Amniotic stem cell (primary cell): ENCODE data around the gene ELFN1.

Experiments used
- DNase-seq: peaks from one replicate; lab custom pipeline; 2025; lab: John Stamatoyannopoulos, UW

The ELFN1 gene

DNA sequence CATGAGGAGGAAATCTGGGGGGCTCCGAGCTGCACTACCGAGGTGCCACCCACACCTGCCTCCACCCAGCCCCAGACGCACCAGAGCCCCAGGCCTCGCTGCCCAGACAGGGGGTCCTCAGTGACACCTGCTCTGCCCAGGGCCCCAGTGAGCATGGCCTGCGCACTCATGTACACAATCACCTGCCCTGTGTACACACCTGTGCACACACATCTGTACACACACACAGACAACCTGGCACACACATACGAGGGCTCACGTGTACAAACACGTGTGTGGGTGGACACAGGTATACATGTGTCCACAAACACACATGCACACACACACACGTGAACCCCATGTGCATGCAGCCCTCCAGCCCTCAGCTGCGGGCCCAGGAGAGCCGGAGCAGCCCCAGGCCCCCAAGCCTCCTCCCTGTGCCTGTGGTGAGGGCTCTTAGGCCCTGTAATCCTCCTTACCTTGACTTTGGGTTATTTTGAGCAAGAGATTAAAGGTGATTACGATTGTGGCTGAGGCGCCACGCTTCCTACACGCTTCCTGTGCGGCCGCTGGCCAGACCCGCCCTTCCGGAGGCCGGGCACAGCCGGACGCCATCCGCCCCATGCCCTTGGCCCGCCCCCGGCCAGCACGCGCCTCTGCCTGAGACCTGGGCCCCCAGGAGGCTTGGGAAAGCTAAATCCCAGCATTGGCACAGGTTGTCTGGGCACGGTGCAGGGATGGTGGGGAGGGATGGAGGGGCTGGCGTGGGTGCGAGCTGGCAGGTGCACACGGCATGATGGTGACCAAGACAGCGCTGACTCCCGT, 71.9 kb downstream of the ELFN1 start:
- DNase-seq: no peak

DNA sequence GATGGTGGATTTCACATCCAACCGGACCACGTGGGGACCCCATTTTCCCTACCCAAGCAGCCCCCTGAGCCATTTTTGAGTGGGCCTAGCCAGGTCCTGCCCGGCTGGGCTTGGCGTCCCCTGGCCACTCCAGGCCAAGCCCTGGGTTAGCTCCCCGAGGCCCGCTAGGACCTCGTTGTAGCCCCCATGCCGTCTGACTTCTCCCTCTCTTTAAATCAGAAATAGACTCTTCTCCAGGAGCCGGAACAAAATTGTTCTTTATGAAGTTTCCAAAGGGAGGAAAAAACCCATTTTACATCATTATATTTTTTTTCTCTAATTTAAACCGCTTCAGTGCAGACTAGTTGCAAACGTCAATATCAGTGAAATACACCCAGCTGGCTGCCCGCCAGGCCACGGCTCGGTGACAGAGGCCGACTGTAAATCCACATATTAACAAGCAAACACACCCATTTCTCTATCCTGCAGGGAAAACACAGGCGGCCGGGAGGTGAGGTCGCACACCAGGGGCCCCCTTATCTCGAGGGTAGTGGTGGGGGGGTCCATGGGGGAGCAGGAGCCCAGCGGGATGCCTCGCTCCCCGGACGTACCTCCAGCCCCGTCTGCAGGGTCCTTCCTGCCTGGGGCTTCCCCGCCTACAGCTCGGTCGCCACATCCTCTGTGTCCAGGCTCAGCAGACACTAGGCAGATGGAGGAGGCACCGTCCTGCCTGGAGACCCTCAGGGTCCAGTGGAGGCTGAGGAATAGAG, 72.7 kb downstream of the ELFN1 start:
- DNase-seq: no peak

DNA sequence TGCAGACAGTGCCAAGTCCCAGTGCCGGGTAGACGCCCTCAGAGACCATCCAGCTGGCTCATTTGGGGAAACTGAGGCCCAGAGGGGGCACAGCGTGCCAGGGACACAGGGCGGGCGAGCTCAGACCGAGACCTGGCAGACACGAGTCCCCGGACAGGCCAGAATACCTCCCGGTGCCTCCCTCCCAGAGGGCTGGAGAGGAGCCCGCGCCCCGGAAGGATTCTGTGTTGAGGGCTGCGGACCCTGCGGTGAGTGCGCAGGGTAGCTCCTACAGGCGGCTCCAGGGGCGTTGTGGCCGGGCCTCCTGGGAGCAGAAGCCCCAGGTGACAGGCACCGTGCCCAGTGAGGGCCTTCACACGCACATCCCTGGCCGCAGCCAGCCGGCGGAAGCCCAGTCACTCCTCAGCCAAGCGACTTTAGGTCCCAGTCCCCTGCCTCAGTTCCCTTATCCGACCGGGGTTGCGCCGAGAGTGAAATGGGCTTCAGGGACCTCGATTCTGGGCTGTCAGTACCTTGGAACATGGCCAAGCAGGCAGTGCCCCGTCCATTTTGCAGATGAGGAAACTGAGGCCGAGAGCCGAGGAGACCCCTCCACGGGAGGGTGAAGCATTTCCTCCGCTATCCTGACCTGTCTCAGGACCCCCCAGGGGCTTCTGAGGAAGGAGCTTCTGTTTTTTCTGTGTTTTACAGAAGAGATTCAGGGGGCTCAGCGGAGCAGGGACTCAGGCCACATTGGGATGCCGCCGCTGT, 73.6 kb downstream of the ELFN1 start:
- no peak for DNase-seq

DNA sequence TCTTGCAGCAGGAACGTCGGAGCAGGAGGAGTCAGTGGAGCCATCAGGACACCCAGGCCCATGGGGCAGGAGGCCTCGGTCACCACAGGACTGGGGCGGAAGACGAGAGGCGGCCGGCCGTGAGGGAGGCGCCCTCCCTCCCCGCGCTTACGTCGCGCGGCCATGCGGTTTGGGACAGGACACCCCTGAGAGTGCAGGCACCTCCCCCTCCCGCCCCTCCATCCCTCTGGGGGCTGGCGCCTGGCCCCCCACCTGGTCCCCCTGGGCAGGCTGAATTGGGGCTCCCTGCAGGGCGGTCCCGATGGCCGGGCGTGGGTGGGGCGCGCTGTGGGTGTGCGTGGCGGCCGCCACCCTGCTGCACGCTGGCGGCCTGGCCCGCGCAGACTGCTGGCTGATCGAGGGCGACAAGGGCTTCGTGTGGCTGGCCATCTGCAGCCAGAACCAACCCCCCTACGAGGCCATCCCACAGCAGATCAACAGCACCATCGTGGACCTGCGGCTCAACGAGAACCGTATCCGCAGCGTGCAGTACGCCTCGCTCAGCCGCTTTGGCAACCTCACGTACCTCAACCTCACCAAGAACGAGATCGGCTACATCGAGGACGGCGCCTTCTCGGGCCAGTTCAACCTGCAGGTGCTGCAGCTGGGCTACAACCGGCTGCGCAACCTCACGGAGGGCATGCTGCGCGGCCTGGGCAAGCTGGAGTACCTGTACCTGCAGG, 74.4 kb downstream of the ELFN1 start:
- DNase-seq: no peak

DNA sequence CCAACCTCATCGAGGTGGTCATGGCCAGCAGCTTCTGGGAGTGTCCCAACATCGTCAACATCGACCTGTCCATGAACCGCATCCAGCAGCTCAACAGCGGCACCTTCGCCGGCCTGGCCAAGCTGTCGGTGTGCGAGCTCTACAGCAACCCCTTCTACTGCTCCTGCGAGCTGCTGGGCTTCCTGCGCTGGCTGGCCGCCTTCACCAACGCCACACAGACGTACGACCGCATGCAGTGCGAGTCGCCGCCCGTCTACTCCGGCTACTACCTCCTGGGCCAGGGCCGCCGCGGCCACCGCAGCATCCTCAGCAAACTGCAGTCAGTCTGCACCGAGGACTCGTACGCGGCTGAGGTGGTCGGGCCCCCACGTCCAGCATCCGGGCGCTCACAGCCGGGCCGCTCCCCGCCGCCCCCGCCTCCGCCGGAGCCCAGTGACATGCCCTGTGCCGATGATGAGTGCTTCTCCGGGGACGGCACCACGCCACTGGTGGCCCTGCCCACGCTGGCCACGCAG, 75.0 kb downstream of the ELFN1 start:
- no peak for DNase-seq

DNA sequence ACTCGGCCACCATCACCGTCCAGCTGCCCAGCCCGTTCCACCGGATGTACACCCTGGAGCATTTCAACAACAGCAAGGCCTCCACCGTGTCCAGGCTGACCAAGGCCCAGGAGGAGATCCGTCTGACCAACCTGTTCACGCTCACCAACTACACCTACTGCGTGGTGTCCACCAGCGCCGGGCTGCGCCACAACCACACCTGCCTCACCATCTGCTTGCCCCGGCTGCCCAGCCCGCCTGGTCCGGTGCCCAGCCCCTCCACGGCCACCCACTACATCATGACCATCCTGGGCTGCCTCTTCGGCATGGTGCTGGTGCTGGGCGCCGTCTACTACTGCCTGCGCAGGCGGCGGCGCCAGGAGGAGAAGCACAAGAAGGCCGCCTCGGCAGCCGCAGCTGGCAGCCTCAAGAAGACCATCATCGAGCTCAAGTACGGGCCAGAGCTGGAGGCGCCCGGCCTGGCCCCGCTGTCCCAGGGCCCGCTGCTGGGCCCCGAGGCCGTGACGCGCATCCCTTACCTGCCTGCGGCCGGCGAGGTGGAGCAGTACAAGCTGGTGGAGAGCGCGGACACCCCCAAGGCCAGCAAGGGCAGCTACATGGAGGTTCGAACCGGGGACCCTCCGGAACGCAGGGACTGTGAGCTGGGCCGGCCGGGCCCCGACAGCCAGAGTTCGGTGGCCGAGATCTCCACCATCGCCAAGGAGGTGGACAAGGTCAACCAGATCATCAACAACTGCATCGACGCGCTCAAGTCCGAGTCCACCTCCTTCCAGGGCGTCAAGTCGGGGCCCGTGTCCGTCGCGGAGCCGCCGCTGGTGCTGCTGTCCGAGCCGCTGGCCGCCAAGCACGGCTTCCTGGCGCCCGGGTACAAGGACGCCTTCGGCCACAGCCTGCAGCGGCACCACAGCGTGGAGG, 75.8 kb downstream of the ELFN1 start:
- no peak for DNase-seq

DNA sequence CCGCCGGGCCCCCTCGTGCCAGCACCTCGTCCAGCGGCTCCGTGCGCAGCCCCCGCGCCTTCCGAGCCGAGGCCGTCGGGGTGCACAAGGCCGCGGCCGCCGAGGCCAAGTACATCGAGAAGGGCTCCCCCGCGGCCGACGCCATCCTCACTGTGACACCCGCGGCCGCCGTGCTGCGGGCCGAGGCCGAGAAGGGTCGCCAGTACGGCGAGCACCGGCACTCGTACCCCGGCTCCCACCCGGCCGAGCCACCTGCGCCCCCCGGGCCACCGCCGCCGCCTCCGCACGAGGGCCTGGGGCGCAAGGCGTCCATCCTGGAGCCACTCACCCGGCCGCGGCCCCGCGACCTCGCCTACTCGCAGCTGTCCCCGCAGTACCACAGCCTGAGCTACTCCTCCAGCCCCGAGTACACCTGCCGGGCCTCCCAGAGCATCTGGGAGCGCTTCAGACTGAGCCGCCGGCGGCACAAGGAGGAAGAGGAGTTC, 76.5 kb downstream of the ELFN1 start:
- DNase-seq: no peak

DNA sequence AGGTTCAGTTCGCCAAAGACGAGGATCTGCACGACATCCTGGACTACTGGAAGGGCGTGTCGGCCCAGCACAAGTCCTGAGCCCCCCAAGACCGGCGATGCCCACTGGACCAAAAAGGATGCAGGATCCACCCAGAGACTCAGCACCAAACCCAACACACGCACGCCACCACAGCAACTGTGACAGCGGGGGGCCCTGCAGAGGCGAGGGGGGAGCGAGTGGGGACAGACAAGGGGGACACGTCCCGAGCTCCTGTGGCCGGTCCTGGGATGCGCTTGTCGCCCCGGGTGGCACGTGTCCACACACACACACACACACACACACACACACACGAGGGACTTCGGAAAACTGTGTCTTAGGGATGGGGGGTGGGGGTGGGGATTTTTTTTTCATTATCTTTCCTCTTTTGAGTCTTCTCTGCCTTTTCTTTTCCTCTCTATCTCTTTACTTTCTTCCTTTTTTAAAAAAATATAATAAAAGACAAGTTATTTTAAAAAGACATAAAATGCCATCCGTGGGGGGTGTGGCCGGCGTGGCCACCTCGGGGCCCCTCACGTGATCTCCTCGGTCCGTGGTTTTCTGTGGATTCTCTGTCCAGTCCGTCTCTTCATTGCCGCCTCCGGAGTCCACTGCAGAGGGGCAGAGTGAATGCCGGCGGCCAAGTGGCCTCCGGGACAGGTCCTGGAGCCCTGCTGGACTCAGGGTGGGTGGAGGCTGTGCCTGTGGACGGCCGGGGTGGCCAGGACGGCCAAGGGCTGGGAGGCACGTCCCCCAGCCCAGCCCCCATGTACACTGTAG, 77.1 kb downstream of the ELFN1 start:
- no peak for DNase-seq

DNA sequence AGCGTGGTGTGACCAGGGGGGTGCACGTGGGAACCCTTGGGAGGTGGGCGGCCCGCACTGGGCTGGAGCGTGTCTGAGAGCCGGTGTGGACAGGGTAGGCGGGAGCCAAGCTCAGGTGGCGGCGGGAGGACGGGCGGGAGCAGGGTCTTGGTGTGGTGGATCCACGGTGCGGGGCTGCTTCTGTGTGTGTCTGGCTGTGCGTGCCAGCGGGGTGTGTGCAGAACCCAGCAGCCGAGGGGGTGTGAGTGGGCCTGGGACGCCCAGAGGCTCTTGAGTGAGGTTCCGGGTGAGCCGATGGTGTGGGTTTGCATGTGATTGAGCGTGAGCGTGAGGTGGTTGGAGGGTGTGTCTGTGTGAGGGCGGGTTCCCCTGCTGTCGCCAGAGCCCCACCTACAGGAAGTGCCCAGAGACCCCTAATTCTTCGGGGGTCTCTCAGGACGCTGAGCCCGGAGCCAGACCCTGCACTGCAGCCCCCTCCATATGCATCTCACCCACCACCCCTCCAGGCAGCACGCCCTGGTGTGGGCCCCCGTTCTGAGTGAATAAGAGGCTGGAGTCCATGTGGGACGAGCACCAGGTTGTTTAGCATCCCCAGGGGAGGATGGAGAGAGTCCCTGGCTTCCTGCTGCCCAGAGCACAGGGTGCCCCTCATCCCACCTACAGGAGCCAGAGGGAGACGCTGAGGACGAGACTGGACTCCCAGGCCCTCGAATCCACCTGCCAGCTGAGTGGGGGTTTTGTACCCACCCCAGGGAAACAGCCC, 78.2 kb downstream of the ELFN1 start:
- no peak for DNase-seq

DNA sequence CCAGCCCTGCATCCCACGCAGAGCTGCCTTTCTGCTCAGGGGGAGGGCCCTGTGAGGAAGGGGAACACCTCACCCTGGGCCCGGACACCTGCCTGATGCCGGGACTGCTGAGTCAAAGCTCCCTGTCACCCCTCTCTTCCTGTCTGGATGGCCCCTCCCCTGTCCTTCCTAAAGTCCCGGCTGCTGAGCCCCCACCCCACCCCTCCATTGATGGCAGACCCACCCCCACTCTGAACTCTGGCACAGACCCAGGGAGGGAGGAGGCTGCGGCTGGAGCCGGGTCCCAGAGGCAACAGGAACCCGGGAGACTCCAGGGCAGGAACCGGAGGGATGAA, 78.7 kb downstream of the ELFN1 start:
- no peak for DNase-seq

DNA sequence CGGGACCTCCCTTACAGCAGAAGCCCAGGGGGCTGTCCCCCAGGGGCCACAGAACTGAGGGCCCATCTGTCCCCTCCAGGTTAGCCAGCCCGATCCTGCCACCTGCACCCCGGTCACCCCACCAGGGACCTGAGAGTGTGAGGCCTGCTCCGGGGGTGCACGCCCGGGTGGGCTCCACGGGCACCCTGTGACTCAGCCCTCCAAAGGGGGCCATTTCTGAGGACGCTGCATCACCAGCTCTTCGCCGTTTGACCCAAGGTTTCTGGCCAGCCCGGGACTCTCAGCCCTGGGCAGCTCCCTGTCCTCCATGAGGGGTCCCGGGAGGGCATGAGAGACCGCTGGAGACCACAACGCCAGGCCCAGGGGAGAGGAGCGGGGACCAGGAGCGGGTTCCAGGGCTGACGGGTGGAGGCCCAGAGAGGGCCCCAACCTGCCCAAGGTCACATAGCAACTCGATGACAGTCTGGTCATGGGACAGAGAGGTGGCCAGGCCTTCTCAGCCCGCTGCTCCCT, 79.3 kb downstream of the ELFN1 start:
- no peak for DNase-seq

DNA sequence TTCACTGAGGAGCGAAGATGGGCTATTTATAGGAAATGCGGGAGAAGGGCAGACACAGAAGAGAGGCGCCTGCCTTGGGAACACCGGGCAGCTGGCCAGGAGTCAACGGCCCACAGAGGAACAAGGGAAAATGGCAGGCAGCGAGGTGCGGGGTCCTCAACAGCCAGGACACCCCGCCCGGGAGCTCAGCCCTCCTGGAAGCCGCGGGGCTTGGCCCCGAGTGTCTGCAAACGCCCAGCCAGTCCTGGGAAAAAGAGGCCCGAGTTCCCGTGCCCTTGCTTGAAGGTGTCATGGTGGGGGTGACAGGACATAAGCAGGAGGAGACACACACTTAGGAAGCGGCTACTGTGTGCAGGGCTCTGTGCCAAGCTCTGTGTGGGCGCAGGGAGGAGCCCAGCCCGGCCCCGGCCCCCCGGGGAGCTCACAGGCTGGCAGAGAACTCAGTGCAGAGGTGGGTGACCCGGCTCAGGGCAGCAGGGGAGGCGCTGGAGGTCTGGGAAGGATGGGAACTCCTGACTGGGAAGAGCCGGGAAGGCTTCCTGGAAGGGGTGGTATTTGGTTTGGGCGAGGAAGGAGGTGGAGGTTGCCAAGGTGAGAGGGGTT, 79.9 kb downstream of the ELFN1 start:
- DNase-seq: no peak

DNA sequence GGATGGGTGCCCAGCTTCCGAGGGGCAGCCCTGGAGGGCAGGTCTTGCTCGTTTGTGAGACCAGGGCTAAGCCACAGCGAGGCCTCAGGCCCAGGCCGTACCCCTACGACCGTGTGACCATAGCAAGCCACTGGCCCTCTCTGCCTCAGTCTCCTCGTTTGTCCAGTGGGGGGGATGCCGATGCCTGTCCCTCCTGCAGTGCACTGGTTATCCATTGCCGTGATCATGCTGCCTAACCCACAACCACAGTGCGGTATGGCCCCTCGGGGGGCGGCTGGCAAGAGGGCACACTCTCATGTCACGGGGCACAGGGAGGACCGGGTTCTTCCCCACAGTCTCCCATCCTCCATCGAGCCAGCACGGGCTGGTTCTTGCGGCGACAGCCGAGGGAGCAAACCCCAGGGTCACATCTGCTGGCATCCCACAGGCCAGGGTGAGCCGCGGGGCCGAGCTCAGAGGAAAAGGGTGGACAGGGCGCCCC, 80.5 kb downstream of the ELFN1 start:
- DNase-seq: no peak

DNA sequence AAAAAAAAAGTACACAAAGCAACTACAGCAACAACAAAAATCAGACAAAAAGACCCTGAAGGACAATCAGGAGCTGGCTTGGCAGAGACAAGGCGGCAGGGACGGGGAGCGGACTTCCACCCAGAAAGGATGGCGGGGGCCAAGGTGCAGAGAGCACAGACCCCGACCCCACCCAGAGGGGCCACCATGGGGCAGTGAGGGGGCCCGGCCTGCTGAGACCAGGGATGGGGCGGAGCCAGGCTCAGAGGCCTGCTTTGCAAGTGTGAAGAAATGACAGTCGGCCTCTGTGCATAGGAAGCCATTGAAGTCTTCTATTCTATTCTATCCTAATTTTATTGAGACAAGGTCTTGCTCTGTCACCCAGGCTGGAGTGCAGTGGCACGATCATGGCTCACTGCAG, 82.0 kb downstream of the ELFN1 start:
- DNase-seq: no peak

DNA sequence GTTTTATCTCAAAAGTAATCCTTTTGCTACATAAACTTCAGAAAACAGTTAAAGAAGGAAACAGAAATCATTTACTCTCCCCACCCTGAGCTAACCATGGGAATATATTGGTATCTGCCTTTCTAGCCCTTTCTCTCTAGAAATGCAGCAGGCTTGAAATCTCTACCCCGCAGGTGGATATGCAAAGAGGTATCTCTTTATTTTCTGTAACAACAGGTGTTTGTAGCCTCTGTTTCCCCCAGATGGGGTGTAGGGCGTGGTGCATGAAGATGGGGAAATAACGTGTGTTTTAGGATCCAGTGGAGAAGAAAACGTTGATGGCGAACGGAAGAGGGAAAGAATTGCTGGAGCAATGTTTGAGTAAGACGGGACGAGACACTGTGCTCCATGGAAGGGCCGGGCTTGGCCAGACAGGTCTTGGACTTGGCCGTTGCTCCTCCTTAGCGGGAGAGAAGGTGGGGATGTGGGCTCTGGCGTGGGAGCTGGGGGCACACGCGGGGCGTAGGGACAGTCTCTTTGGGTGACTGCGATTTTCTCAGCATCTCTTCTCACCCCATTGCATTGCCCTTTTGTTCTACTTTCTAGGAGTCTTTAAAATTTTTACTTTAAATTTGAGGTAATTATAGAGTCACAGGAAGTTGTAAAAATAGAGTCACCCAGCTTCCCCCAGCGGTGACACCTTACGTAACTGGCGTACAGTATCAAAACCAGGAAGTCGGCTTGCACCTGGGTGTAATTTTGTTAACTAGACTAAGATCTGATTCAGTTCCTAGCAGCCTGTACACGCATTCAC, 82.9 kb downstream of the ELFN1 start:
- no peak for DNase-seq

DNA sequence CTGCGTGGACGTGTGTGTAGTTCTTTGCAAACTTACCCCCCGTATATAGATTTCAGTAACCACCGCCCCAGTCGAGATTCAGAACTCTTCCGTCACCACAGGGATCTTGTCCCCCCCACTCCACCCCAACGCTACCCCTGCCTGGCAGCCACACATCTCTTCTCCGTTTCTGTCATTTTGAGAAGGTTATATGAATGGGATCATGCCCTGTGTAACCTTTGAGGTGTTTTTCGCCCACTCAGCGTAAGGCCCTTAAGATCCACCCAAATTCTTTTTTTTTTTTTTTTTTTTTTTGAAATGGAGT, 83.4 kb downstream of the ELFN1 start:
- no peak for DNase-seq

DNA sequence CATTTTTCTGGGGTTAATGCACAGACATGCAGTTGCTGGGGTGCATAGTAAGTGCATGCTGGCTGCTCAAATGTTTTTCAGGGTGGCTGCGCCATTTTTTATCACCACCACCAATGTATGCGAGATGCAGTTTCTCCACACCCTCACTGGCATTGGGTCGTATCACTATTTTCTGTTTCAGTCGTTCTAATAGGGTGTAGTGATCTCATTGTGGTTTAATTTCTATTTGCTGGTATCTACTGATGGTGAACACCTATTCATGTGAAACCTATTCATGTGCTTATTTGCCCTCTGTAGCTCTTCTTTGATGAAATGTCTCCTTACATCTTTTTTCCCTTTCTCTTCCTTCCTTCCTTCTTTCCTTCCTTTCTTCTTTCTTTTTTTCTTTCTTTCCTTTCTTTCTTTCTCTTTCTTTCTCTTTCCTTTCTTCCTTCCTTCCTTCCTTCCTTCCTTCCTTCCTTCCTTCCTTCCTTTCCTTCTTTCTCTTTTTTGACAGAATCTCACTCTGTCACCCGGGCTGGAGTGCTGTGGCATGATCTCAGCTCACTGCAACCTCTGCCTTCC, 84.3 kb downstream of the ELFN1 start:
- DNase-seq: no peak
